GM19372 (cell line): ENCODE results near the gene C3orf20.
"Not testable (repeated sequence)": the region's sequence is repeated elsewhere in the genome, so short reads cannot be mapped to it uniquely, and the experiment has no call there.

Experiments
- ATAC-seq: cut with Tn5 transposase; IDR thresholded peaks from one replicate; pipeline ENCODE4 v1.9.1; 2021; ENCODE audit warnings: mild to moderate bottlenecking, low read depth, moderate library complexity; ENCODE audit not compliant: unreplicated experiment

C3orf20 gene

GRCh38 chr3:14808502-14809266 lies 133.7 kb downstream of the C3orf20 start:
- no peak for ATAC-seq

GRCh38 chr3:14809611-14810010 lies 134.7 kb downstream of the C3orf20 start:
- not testable (repeated sequence) for ATAC-seq

GRCh38 chr3:14810070-14810791 lies 135.3 kb downstream of the C3orf20 start:
- no peak for ATAC-seq

GRCh38 chr3:14810801-14811661 lies 136.1 kb downstream of the C3orf20 start:
- ATAC-seq: no peak

- ATAC-seq: no peak
These were observed 136.7 kb downstream of the C3orf20 start for GRCh38 chr3:14811684-14812083.

- ATAC-seq: no peak
These were observed 137.4 kb downstream of the C3orf20 start for GRCh38 chr3:14812196-14812790.

GRCh38 chr3:14814411-14814871 lies 139.5 kb downstream of the C3orf20 start:
- ATAC-seq: no peak

GRCh38 chr3:14816359-14816758 lies 141.4 kb downstream of the C3orf20 start:
- ATAC-seq: no peak

- ATAC-seq: no peak
These were observed 144.0 kb downstream of the C3orf20 start, which contains the start of gene FGD5 for GRCh38 chr3:14818804-14819500. TSS of gene FGD5 (plus strand) at chr3:14818962. CDS start at chr3:14819072, 110 bp downstream.

- no peak for ATAC-seq
These were observed 144.7 kb downstream of the C3orf20 start for GRCh38 chr3:14819671-14820070.

- no peak for ATAC-seq
These were observed 145.2 kb downstream of the C3orf20 start for GRCh38 chr3:14820156-14820555.

GRCh38 chr3:14821151-14821550 lies 146.2 kb downstream of the C3orf20 start:
- no peak for ATAC-seq

GRCh38 chr3:14822134-14822533 lies 147.2 kb downstream of the C3orf20 start:
- ATAC-seq: no peak
